Bronchial epithelial cell (primary cell): ENCODE results near the gene DPP6. TPM values are rescaled to one million over a fixed set of nuclear protein-coding genes. Genes with fewer than 3 reads are reported as not detected.
A peak's percentile ranks its signal among the peaks of the same experiment; 100 is the strongest.

ENCODE experiments used
- DNase-seq: peaks from one replicate; pipeline ENCODE4 v3.0.0-alpha.2; 2010; ENCODE audit warnings: low read depth
- FAIRE-seq: peaks from 2 replicates; lab custom pipeline; 2011; peaks lifted over from hg19 to GRCh38; lab: Jason Lieb, UNC
- H3K27me3 ChIP-seq: 2 replicates; pipeline ENCODE4 v1.5.1; 2011; ENCODE audit warnings: low read length; ENCODE audit not compliant: control insufficient read depth, insufficient read depth
- H3K36me3 ChIP-seq: 2 replicates; pipeline ENCODE4 v1.5.1; 2011; ENCODE audit warnings: low read length; ENCODE audit not compliant: control insufficient read depth, insufficient read depth
- H3K4me3 ChIP-seq: 2 replicates; pipeline ENCODE4 v1.5.1; 2011; ENCODE audit warnings: mild to moderate bottlenecking, low read depth, low read length, control low read depth
- total RNA-seq: library from RNA; depleted of rRNA; stranded (reverse); fragments of >200 nt; gene quantifications from 2 replicates; pipeline ENCODE4 v1.2.1, GENCODE V29; 2014
- TF ChIP-seq, protein P1 (sequence below): IDR thresholded peaks from 2 replicates; pipeline ENCODE4 v1.5.1; 2011; ENCODE audit warnings: mild to moderate bottlenecking, moderate library complexity, low read length, control low read depth, inconsistent platforms; ENCODE audit not compliant: insufficient read depth, severe bottlenecking

DPP6 gene
- total RNA-seq, 1 donor from 2014 or later: not detected

DNA sequence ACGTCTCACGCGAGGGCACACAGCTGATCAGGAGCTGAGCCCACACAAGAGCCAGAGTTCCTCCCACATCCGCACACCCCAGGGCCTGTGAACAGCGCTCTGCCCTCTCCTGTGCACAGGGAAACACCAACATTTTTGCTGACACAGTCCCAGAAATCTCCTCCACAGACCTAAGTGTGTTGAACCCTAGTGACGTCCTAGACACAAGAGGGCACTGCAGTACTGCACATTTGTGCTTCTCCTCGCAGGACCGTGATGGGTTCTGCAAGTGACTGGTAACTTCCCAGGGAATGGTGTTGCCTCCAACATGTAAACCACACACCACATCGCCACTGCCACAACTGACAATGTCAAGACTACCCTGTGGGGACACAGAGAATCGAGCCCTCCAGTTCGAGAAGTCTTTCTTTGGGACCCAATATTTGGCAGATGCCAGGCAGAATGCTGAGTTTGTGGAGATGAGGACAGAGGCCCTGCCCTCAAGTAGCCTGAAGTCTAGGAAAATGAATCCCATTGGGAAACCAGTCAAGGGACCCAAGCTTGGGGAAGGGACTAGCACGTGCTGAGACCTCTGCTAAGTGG lies 780.5 kb downstream of the DPP6 start:
- TF ChIP-seq, protein P1, sequence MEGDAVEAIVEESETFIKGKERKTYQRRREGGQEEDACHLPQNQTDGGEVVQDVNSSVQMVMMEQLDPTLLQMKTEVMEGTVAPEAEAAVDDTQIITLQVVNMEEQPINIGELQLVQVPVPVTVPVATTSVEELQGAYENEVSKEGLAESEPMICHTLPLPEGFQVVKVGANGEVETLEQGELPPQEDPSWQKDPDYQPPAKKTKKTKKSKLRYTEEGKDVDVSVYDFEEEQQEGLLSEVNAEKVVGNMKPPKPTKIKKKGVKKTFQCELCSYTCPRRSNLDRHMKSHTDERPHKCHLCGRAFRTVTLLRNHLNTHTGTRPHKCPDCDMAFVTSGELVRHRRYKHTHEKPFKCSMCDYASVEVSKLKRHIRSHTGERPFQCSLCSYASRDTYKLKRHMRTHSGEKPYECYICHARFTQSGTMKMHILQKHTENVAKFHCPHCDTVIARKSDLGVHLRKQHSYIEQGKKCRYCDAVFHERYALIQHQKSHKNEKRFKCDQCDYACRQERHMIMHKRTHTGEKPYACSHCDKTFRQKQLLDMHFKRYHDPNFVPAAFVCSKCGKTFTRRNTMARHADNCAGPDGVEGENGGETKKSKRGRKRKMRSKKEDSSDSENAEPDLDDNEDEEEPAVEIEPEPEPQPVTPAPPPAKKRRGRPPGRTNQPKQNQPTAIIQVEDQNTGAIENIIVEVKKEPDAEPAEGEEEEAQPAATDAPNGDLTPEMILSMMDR: no peak
- Histone ChIP-seq H3K36me3 (no peaks in the 10 kb centered on the region), H3K4me3 (no peak overlapping the region), H3K27me3 (no peaks in the 10 kb centered on the region)
- no peak for FAIRE-seq
- no peak for DNase-seq

DNA sequence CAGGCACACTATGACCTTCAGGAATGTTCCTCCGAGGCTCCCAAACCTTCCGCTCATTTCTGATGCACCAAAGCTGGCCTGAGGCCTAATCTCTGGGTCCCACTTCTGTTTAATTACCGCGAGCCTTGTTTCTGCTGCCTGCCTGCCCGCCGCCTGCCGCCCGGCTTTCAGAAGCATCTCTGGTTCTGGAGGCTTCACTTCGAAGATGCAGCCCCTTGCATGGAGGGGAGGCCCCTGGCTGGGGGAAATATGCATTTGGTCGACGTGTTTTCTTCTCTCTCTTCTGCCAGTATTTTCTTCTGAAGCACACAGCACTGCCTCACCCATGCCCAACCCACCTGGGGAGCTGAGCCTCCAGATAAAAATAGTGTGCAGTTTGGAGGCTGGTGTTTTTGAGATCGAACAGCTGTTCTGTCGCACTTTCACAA lies 783.8 kb downstream of the DPP6 start:
- H3K27me3 ChIP-seq: no peaks in the 10 kb centered on the region
- FAIRE-seq (no peak), DNase-seq (no peak)
- TF ChIP-seq, protein P1: no peak
- H3K4me3 ChIP-seq: no peak overlapping the region
- no peaks in the 10 kb centered on the region for H3K36me3 ChIP-seq

- Histone ChIP-seq H3K27me3 (no peaks in the 10 kb centered on the region), H3K36me3 (no peaks in the 10 kb centered on the region), H3K4me3 (no peak overlapping the region)
- FAIRE-seq (peak; percentile 80), DNase-seq (no peak)
- TF ChIP-seq, protein P1: no peak
These were observed 784.9 kb downstream of the DPP6 start for GRCh38 chr7:154837087-154837486.

DNA sequence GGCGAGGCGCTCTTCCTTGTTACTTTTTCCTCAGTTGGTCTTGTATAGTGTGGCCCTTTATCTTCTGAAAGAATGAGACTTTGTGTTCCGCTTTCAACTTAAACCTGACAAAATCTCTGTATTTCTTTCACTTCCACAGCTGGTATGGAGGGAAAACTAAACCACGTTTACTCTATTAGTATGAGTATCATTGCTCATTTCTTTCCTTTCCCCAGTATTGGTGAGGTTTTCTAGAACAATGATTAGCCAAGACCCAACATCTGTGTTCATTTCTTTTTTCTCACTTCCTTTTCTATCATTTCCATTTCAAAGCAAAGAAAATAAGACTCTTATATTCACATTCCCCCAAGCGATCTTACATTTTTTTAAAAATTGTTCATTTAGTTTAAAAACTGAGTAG lies 785.4 kb downstream of the DPP6 start:
- H3K4me3 ChIP-seq: no peak overlapping the region
- TF ChIP-seq, protein P1: no peak
- FAIRE-seq (no peak), DNase-seq (no peak)
- no peaks in the 10 kb centered on the region for H3K27me3 ChIP-seq
- H3K36me3 ChIP-seq: no peaks in the 10 kb centered on the region

DNA sequence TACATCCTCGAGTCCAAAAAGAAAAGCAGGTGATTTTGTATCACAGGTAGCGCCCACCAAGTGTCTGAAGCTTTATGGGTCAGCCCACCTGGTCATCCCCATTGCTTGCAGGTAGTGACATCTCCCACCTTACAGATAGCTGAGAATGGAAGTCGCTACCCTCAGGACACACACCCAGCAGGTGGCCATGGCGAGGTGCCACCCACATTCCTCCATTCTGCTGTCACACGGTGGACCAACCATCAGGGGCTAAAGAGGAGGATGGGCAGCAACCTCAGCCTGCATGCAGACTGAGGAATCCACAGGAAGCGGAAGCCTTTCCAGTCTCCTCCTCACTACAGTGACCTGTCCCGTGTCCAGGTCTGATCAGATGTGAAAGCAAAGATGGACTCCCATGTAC lies 787.9 kb downstream of the DPP6 start:
- H3K27me3 ChIP-seq: no peaks in the 10 kb centered on the region
- FAIRE-seq (peak; percentile 58), DNase-seq (no peak)
- no peak overlapping the region for H3K4me3 ChIP-seq
- no peaks in the 10 kb centered on the region for H3K36me3 ChIP-seq
- TF ChIP-seq, protein P1: no peak
